Sigmoid colon (tissue), 4 donors: ENCODE data around the gene C19orf12.
A peak's percentile ranks its signal among the peaks of the same experiment; 100 is the strongest.

Source experiments
- POLR2A ChIP-seq, 2 donors: fragments of 450-650 bp; IDR thresholded peaks; one replicate each; pipeline ENCODE4 v1.6.1; 2016; ENCODE audit warnings: antibody characterized with exemption in 2 of 2, mild to moderate bottlenecking in 2 of 2, moderate library complexity in 2 of 2
- POLR2AphosphoS5 ChIP-seq, 4 donors: sonication (generic); formaldehyde crosslinking; IDR thresholded peaks; one replicate each; pipeline ENCODE4 v1.6.1; 2017; ENCODE audit warnings: antibody characterized with exemption in 4 of 4
- TF ChIP-seq, protein P1 (sequence below), 4 experiments: fragments of 450-650 bp in 3 of 4; fragments of 200-600 bp in 1 of 4; IDR thresholded peaks; one replicate each; pipeline ENCODE4 v1.5.1; 2016 to 2019; ENCODE audit warnings: antibody characterized with exemption in 4 of 4, mild to moderate bottlenecking in 3 of 4, moderate library complexity in 2 of 4

- TF ChIP-seq, protein P1, sequence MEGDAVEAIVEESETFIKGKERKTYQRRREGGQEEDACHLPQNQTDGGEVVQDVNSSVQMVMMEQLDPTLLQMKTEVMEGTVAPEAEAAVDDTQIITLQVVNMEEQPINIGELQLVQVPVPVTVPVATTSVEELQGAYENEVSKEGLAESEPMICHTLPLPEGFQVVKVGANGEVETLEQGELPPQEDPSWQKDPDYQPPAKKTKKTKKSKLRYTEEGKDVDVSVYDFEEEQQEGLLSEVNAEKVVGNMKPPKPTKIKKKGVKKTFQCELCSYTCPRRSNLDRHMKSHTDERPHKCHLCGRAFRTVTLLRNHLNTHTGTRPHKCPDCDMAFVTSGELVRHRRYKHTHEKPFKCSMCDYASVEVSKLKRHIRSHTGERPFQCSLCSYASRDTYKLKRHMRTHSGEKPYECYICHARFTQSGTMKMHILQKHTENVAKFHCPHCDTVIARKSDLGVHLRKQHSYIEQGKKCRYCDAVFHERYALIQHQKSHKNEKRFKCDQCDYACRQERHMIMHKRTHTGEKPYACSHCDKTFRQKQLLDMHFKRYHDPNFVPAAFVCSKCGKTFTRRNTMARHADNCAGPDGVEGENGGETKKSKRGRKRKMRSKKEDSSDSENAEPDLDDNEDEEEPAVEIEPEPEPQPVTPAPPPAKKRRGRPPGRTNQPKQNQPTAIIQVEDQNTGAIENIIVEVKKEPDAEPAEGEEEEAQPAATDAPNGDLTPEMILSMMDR (IDR thresholded peaks at IDR 0.05), result no peak
- TF ChIP-seq POLR2AphosphoS5 (IDR thresholded peaks at IDR 0.05) (peak in 1 of 4 donors; percentile 35), POLR2A (IDR thresholded peaks at IDR 0.05) (no peak)
Observed at GRCh38 chr19:29687897-29688728, 26.9 kb downstream of the C19orf12 start.
